8988T (cell line): ENCODE results near the gene SLC10A3.
"Not testable (repeated sequence)": the region's sequence is repeated elsewhere in the genome, so short reads cannot be mapped to it uniquely, and the experiment has no call there.

Experiments
- DNase-seq: peaks from one replicate; pipeline ENCODE4 v3.0.0; 2011

Gene SLC10A3

DNA sequence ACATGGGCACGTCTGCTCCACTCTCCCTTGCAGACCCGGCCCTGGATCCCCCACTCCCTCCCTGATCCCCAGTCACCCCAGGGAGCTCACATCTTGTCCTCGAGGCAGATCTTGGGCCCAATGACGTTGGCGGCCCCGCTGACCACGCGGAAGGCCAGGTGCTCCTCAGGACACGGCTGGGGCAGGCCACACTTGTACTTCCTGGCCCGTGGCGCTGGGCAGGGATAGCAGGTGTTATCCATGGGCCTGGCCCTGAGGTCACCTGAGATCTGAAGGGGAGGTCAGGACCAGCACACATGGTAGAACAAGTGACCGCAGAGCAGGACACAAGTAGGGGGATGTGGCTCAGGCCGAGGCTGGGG is 17.9 kb upstream of the SLC10A3 start:
- no peak for DNase-seq

DNA sequence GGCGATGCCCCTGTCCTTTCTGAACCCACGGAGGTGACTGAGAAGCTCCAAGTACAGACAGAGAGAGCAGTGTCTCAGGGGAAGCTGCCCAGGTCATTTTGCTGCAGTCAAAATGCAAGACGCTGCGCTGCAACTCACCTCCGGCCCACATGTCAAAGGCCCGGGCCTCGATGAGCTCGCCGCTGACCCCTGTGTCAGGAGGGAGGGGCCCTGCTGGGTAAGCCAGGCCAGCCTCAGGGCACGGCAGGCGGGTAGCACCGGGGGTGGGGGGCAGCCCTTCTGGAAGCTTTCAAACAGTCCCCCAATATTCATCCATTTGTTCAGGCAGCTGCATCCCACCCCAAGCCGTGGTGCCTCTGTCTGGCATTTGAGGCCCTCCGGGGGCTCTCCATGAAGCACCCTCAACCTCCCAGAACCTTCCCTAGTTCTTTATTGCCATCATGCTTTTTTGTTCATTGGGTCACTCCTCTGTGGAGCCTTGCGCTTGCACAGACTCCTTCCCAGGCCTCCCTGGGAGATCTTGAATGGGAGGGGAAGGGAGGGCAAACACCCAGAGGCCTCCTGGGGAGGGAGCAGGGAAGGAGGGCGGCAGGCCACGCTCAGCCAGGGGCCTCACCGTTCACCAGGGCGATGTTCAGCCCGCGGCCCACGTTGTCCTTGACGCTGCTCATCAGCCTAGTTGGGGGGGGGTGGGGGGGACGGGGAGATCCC is 17.4 kb upstream of the SLC10A3 start:
- no peak for DNase-seq

DNA sequence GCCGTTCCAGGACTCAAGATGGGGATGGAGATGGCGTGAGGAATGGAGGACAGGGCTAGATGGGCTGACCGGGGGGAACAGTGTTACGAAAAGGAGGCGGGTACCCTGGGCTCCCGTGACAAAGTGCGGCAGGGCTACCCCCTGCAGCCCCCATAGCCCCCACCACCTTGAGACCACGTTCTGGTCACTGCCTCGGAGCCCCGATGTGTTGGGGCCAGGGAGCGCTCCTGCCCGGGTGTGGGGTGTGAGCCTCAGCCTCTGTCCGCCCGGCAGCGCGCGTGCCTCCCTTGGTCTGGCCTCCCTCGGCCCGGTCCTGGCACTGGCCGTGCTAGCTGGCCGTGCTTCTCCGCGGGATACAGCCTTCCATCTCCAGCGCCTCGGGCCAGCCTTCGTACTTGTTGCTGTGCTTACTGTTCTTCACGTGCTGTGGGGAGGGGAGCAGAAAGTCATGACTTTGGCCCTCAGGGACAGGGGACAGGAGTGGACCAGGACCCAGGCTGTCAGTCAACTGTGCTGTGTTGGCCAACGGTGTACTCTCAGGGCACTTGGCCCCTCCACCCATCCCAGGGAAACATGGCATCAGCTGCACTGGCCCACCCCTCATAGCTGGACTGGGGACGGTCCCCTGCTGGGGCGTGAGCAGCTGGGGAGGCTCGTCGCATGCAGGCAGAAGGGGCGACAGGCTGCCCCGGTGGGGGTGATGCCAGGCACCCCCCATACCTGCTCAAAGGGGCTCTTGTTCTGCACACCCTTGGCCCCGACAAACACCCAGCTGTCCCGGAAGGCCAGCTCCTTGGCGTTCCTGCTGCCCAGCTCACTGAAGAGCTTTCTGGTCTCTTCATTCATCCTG is 16.3 kb upstream of the SLC10A3 start:
- no peak for DNase-seq

GRCh38 chrX:154505734-154506133 is 15.3 kb upstream of the SLC10A3 start:
- no peak for DNase-seq

DNA sequence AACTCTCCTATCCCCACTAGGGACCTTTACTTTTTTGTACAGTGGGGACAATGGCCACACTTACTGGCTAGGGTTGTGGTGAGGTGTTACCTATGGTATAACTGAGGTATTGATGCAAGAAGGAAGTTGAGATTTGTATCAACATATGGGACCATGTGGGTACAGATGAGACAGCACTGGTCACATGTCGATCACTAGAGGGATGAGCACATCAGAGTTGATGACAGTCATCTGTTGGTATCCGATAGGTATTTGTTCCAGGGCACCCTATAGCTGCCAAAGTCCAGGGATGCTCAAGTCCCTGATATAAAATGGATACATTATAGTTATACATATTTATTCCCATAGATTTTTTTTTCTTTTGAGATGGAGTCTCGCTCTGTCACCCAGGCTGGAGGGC is 12.6 kb upstream of the SLC10A3 start:
- no peak for DNase-seq

- no peak for DNase-seq
Measured at GRCh38 chrX:154502098-154502497, 11.7 kb upstream of the SLC10A3 start.

GRCh38 chrX:154501423-154501822 is 11.0 kb upstream of the SLC10A3 start:
- not testable (repeated sequence) for DNase-seq

GRCh38 chrX:154496591-154497137 is 6.2 kb upstream of the SLC10A3 start:
- not testable (repeated sequence) for DNase-seq

DNA sequence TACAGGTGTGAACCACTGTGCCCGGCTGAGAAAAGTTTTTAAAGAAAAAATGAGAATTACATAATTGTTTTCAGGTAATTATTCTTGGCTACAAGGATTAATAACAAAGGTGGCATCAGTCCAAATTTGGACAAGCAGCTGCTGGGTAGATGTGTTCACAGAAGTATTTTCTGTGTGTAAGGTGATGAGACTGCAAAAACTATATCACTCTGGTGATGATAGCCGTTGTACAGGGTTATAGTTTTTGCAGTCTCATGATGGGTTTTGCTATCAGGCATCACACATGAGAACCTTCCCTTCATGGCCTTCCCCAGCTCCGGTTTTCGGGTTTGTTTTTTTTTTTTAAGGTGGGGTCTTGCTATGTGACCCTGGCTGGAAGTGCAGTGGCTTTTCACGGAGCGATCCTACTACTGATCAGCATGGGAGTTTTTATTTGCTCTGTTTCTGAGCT is 5.1 kb upstream of the SLC10A3 start:
- DNase-seq: no peak

- DNase-seq: no peak
Measured at GRCh38 chrX:154494715-154495114, 4.3 kb upstream of the SLC10A3 start.

DNA sequence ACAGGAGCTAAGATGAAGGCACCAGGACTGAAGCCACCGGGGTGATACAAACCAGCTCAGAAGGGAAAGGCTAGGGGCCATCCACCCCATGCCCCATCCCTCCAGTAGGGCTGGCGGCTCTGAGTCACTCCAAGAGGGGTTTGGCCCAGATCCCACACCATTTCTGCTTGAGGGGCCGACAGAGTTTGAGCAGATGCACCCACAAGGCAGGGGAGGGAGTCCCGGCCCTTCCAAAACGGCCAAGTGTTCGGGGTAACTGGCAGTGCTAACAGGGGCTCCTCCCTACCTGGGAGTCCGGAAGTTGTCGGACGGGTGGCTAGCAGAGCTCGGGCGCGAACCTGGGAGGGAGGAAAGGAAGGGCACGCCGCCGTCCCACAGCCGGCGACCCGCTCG is 412 bp downstream of the SLC10A3 start:
- no peak for DNase-seq

GRCh38 chrX:154489182-154489581 is 1.2 kb downstream of the SLC10A3 start:
- no peak for DNase-seq

GRCh38 chrX:154488336-154489075 is 1.9 kb downstream of the SLC10A3 start:
- no peak for DNase-seq

GRCh38 chrX:154487518-154488290 is 2.7 kb downstream of the SLC10A3 start:
- no peak for DNase-seq

- no peak for DNase-seq
Measured at GRCh38 chrX:154486396-154487207, 3.8 kb downstream of the SLC10A3 start, which contains the start of gene UBL4A. Gene UBL4A, minus strand, starts transcription at chrX:154486615. Its CDS starts 31 bp downstream, at chrX:154486584.

DNA sequence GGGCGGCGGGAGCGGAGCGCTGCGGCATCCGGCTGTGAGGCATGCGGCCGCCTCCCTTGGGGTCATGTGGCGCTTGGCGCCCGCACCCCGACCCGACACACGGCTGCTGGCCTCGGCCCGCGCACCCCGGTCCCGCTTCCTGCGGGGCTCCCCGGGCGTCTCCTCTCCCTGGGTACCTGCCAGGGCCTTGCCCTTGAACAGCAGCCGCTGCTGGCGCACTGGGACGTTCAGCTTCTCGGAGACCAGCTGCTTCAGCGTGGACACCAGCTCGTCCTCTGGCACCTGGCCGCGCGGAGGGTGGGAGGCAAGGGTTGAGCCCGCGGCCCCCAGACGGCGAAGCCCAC is 4.4 kb downstream of the SLC10A3 start:
- no peak for DNase-seq

DNA sequence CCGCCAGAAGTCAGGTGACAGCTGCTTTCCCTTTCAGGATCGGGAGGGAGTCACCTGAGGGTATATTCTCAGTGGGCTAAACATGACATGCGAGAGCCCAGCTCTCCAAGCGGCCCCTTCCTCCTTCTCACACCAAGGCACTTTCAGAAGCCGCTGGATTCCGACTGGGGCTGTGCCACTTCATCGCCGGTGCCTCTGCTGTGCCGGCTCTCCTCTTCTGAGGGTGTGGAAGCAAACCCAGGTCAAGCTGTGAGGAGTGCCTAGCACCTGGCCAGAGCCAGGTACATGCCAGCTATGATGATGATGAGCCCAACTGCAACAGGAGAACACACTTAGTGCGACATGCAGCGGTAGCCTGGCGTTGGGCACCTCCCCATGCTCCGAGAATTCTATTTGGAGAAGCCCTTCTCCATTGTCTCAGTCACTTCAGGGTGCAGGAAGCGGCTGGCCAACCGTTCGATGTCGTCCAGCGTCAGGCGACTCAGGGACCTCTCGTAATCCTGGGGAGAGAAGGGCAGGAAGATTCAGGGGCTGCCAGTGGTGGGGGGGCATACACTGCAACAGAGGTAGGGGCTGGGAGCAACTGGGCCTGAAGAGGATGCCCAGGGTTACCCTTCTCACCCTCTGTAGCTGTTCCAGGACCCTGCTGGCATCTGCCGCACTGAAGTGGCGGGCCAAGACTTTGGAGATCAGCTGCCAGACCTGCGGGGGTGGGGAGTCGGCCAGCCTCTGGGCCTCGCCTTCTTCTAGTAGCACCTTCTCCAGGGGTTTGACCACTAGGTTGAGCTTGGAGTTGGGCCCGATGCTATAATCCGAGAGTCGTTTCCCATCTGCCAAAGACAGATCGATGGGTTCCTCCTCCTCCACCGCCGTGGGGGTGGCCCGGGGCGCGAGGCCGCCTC is 5.0 kb downstream of the SLC10A3 start:
- no peak for DNase-seq

DNA sequence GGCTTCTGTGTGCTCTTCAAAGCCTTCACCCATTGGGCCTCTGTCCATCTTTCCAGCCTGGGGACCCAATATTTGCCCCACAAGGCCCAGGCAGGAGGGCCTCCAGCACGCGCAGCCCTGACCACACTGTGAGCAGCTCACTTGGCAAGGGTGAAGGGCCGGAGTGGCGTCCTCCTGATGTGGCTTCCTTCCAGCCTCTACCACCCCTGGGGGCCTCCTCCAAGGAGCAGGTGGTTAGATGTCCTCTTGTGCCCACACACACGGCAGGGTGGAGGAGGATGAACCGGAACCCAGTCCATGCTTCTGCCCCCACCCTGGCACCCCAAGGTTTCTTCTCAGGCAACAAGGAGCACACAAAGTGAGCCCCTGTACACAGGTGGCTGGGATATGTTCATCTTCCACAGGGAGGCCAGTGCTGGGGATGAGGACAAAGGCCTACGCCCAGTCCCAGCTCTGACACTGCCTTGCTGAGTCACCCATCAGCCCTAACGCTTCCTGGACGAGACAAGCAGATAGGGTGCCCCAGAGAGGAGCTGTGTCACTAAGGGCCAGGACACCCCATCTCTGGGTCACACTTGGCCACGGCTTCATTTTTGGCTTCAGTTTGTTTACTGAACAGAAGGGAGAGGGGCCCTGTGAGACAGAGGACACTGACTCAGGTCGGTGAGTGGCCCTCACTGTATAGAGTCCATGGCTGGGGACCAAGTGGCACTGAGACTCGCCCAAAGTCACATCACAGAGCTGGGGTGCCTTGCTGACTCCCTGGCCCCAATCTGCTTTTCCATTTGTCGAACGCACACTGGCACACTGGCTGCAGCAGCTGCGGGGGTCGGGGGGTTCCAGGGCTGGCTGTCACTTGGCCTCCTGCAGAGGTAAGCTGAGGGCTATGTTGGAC is 5.9 kb downstream of the SLC10A3 start:
- DNase-seq: no peak

DNA sequence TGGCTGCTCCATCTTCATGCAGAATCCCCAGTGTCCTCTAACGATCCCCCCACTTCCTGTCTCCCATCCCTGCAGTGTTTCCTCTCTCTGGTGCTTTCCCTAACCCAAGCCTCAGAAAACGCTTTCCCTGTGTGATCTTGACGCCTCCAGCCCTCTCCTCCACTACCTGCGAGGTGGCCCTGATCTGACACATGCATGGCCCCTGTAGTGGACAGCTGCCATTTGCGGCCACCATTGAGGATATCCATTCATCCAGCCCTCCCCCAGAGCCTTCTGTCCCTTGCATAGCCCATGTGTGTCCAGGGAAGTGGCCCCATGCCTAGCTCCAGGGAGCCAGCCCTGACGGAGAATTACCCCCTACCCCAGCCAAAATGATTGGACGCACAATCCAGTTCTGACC is 7.1 kb downstream of the SLC10A3 start:
- no peak for DNase-seq
